WTC11 (cell line): ENCODE results near the gene MAPKAP1. TPM values are rescaled to one million over a fixed set of nuclear protein-coding genes. Genes with fewer than 3 reads are reported as not detected.

Source experiments
- ATAC-seq: fragments of 200-7000 bp; cut with Tn5 transposase; 2 replicates; pipeline ENCODE4 v1.10.0; 2021; ENCODE audit warnings: mild to moderate bottlenecking, moderate library complexity
- CTCF ChIA-PET: fragments of 300-600 bp; sonication (Branson Sonifier 250); formaldehyde crosslinking; loops from one replicate; lab custom pipeline; 2021; ENCODE audit warnings: antibody characterized with exemption; lab: Charles Lee
- POLR2A ChIA-PET: fragments of 350-600 bp; sonication (Branson Sonifier 250); formaldehyde crosslinking; loops from one replicate; lab custom pipeline; 2021; ENCODE audit warnings: antibody characterized with exemption; lab: Charles Lee
- DNase-seq: peaks from one replicate; pipeline ENCODE4 v3.0.0; 2021; ENCODE audit warnings: low spot score
- H3K27ac Mint-ChIP-seq: 2 replicates; pipeline ENCODE4 v1.8.0; 2021; ENCODE audit warnings: mixed read lengths
- H3K27me3 Mint-ChIP-seq: 2 replicates; pipeline ENCODE4 v1.8.0; 2021; ENCODE audit warnings: low read depth, mild to moderate bottlenecking, moderate library complexity, mixed read lengths
- H3K36me3 Mint-ChIP-seq: 2 replicates; pipeline ENCODE4 v1.8.0; 2021; ENCODE audit warnings: mixed read lengths
- H3K4me1 Mint-ChIP-seq: 2 replicates; pipeline ENCODE4 v1.8.0; 2022; ENCODE audit warnings: mixed read lengths
- H3K4me3 Mint-ChIP-seq: 2 replicates; pipeline ENCODE4 v1.8.0; 2021; ENCODE audit warnings: mild to moderate bottlenecking, moderate library complexity, mixed read lengths
- H3K9me3 Mint-ChIP-seq: 2 replicates; pipeline ENCODE4 v1.8.0; 2021; ENCODE audit warnings: mixed read lengths
- ATF6 ChIP-seq: sonication (generic); formaldehyde crosslinking; IDR thresholded peaks from 2 replicates; pipeline ENCODE4 v1.8.1; 2023; ENCODE audit warnings: mild to moderate bottlenecking, missing genetic modification reagents
- ESRRA ChIP-seq: sonication (generic); formaldehyde crosslinking; IDR thresholded peaks from 2 replicates; pipeline ENCODE4 v1.8.1; 2022; ENCODE audit warnings: mild to moderate bottlenecking, missing genetic modification reagents, borderline replicate concordance
- FOXP1 ChIP-seq: sonication (generic); formaldehyde crosslinking; IDR thresholded peaks from 2 replicates; pipeline ENCODE4 v1.8.0; 2022; ENCODE audit warnings: missing genetic modification reagents, mild to moderate bottlenecking, moderate library complexity, borderline replicate concordance
- FOXP4 ChIP-seq: sonication (generic); formaldehyde crosslinking; IDR thresholded peaks from 2 replicates; pipeline ENCODE4 v1.8.0; 2022; ENCODE audit warnings: mild to moderate bottlenecking, missing genetic modification reagents
- IRF2 ChIP-seq: sonication (generic); formaldehyde crosslinking; IDR thresholded peaks from 2 replicates; pipeline ENCODE4 v1.8.0; 2022; ENCODE audit warnings: low read depth, missing genetic modification reagents, borderline replicate concordance
- NR2C2 ChIP-seq: sonication (generic); formaldehyde crosslinking; IDR thresholded peaks from 2 replicates; pipeline ENCODE4 v1.8.0; 2022; ENCODE audit warnings: mild to moderate bottlenecking, missing genetic modification reagents
- ZBTB43 ChIP-seq: sonication (generic); formaldehyde crosslinking; IDR thresholded peaks from 2 replicates; pipeline ENCODE4 v1.8.1; 2023; ENCODE audit warnings: mild to moderate bottlenecking, missing genetic modification reagents
- total RNA-seq: library from RNA; stranded (reverse); gene quantifications from 3 replicates; pipeline ENCODE4 v1.2.3, GENCODE V29; 2021
- TF ChIP-seq, protein P1 (sequence below): sonication (generic); formaldehyde crosslinking; IDR thresholded peaks from 2 replicates; pipeline ENCODE4 v1.8.1; 2022; ENCODE audit warnings: mild to moderate bottlenecking, moderate library complexity, missing genetic modification reagents
- TF ChIP-seq, protein P2 (sequence below): sonication (generic); formaldehyde crosslinking; IDR thresholded peaks from 2 replicates; pipeline ENCODE4 v1.8.1; 2022; ENCODE audit warnings: low read depth, mild to moderate bottlenecking, moderate library complexity, missing genetic modification reagents, borderline replicate concordance
- TF ChIP-seq, protein P3 (sequence below): sonication (generic); formaldehyde crosslinking; IDR thresholded peaks from 2 replicates; pipeline ENCODE4 v1.8.1; 2022; ENCODE audit warnings: missing genetic modification reagents, borderline replicate concordance

The MAPKAP1 gene
- total RNA-seq, 1 experiment from 2014 or later = 111 TPM

- Mint-ChIP-seq H3K4me1 (peaks cover 48% of the 10 kb centered on the region), H3K4me3 (no peak overlapping the region), H3K9me3 (no peaks in the 10 kb centered on the region), H3K36me3 (peaks cover 5% of the 10 kb centered on the region; the same call in 1 of the 2 replicates), H3K27me3 (no peaks in the 10 kb centered on the region), H3K27ac (no peak overlapping the region)
- TF ChIP-seq, protein P1, sequence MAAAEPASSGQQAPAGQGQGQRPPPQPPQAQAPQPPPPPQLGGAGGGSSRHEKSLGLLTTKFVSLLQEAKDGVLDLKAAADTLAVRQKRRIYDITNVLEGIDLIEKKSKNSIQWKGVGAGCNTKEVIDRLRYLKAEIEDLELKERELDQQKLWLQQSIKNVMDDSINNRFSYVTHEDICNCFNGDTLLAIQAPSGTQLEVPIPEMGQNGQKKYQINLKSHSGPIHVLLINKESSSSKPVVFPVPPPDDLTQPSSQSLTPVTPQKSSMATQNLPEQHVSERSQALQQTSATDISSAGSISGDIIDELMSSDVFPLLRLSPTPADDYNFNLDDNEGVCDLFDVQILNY = no peak
- TF ChIP-seq ZBTB43 (CRISPR knock-in tag) (no peak), NR2C2 (CRISPR knock-in tag) (no peak), IRF2 (CRISPR knock-in tag) (no peak), FOXP4 (CRISPR knock-in tag) (no peak), FOXP1 (CRISPR knock-in tag) (no peak)
- TF ChIP-seq, protein P2, sequence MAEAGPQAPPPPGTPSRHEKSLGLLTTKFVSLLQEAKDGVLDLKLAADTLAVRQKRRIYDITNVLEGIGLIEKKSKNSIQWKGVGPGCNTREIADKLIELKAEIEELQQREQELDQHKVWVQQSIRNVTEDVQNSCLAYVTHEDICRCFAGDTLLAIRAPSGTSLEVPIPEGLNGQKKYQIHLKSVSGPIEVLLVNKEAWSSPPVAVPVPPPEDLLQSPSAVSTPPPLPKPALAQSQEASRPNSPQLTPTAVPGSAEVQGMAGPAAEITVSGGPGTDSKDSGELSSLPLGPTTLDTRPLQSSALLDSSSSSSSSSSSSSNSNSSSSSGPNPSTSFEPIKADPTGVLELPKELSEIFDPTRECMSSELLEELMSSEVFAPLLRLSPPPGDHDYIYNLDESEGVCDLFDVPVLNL (CRISPR knock-in tag) = no peak
- no peak for DNase-seq
- ChIA-PET POLR2A (no interaction called here), CTCF (interaction anchor here (1.2 kb wide), 1 partner anchor 36 kb away, joined by 3 read pairs; no protein-coding TSS in a partner anchor)
- no peak for ATAC-seq
Observed at GRCh38 chr9:125522328-125522725, 184.7 kb downstream of the MAPKAP1 start.

- ATAC-seq (no peak), DNase-seq (no peak)
- no peak for TF ChIP-seq ATF6 (CRISPR knock-in tag)
- ChIA-PET CTCF (interaction anchor here (1.2 kb wide), 1 partner anchor 37 kb away, joined by 3 read pairs; no protein-coding TSS in a partner anchor), POLR2A (no interaction called here)
- no peak overlapping the region for H3K4me3 Mint-ChIP-seq
- H3K27ac Mint-ChIP-seq = no peak overlapping the region
- no peaks in the 10 kb centered on the region for H3K27me3 Mint-ChIP-seq
- H3K36me3 Mint-ChIP-seq = peaks cover 5% of the 10 kb centered on the region; the same call in 1 of the 2 replicates
- H3K9me3 Mint-ChIP-seq = no peaks in the 10 kb centered on the region
- peaks cover 53% of the 10 kb centered on the region for H3K4me1 Mint-ChIP-seq
Observed at GRCh38 chr9:125521462-125522327, 185.3 kb downstream of the MAPKAP1 start.

DNA sequence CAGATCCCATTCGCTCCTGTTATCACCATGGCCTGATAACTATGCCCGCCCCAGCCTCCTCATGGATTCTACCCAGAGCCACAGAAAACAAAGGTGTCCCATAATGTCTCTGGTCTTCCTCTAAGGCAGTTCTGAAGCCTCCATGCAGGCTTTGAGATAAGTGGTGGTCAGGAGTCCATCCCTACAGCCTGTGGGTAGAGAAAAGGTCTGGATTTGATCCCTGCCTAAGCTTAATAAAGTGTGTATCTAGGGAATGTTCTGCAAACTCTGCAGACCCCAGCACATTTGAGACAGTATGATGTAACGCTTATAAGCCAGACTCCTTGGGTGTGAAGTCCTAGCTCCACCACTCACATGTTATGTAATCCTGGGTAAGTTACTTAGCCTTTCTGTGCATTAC lies 187.3 kb downstream of the MAPKAP1 start:
- ATAC-seq (no peak), DNase-seq (no peak)
- POLR2A ChIA-PET = no interaction called here
- TF ChIP-seq, protein P3, sequence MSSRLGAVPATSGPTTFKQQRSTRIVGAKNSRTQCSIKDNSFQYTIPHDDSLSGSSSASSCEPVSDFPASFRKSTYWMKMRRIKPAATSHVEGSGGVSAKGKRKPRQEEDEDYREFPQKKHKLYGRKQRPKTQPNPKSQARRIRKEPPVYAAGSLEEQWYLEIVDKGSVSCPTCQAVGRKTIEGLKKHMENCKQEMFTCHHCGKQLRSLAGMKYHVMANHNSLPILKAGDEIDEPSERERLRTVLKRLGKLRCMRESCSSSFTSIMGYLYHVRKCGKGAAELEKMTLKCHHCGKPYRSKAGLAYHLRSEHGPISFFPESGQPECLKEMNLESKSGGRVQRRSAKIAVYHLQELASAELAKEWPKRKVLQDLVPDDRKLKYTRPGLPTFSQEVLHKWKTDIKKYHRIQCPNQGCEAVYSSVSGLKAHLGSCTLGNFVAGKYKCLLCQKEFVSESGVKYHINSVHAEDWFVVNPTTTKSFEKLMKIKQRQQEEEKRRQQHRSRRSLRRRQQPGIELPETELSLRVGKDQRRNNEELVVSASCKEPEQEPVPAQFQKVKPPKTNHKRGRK (CRISPR knock-in tag) = no peak
- TF ChIP-seq ESRRA = no peak
- no peak overlapping the region for H3K27ac Mint-ChIP-seq
- peaks cover 5% of the 10 kb centered on the region; the same call in 1 of the 2 replicates for H3K36me3 Mint-ChIP-seq
- H3K27me3 Mint-ChIP-seq = no peaks in the 10 kb centered on the region
- no peak overlapping the region for H3K4me3 Mint-ChIP-seq
- H3K9me3 Mint-ChIP-seq = no peaks in the 10 kb centered on the region
- CTCF ChIA-PET = no interaction called here
- peaks cover 55% of the 10 kb centered on the region for H3K4me1 Mint-ChIP-seq
